Lung (tissue), 12 donors: ENCODE results near the gene IRX4. TPM values are rescaled to one million over a fixed set of nuclear protein-coding genes. Genes with fewer than 3 reads are reported as not detected.

Experiments used
- ATAC-seq: fragments of 200-7000 bp; cut with Tn5 transposase; one replicate; pipeline ENCODE4 v1.9.1; 2020; ENCODE audit warnings: moderate number of reproducible peaks; ENCODE audit not compliant: insufficient read depth, low FRiP score
- DNase-seq, 3 donors: peaks; one replicate each; pipeline ENCODE4 v3.0.0-alpha.2; 2013 to 2017
- H3K27ac ChIP-seq, 2 donors: one replicate each; pipeline ENCODE4 v1.5.1; 2013; ENCODE audit warnings: mild to moderate bottlenecking in 2 of 2, moderate library complexity in 2 of 2, control low read depth in 1 of 2, inconsistent platforms in 1 of 2, low read depth in 1 of 2, low read length in 1 of 2
- H3K27me3 ChIP-seq, 3 donors: one replicate each; pipeline ENCODE4 v1.5.1; 2013; ENCODE audit warnings: low read length in 2 of 3; ENCODE audit not compliant: control insufficient read depth in 3 of 3, insufficient read depth in 3 of 3
- H3K36me3 ChIP-seq, 4 donors: one replicate each; pipeline ENCODE4 v1.5.1; 2013; ENCODE audit warnings: low read length in 4 of 4, mild to moderate bottlenecking in 1 of 4, moderate library complexity in 1 of 4; ENCODE audit not compliant: control insufficient read depth in 4 of 4, insufficient read depth in 4 of 4
- H3K4me1 ChIP-seq, 5 donors: one replicate each; pipeline ENCODE4 v1.5.1; 2013; ENCODE audit warnings: low read length in 5 of 5, mild to moderate bottlenecking in 2 of 5, moderate library complexity in 1 of 5; ENCODE audit not compliant: control insufficient read depth in 5 of 5, insufficient read depth in 5 of 5
- H3K4me3 ChIP-seq: one replicate; pipeline ENCODE4 v1.5.1; 2013; ENCODE audit warnings: mild to moderate bottlenecking, control low read depth, moderate library complexity
- H3K9ac ChIP-seq, 2 donors: one replicate each; pipeline ENCODE4 v1.5.1; 2013; ENCODE audit warnings: low read length in 2 of 2, control low read depth in 1 of 2; ENCODE audit not compliant: insufficient read depth in 1 of 2
- H3K9me3 ChIP-seq, 4 donors: one replicate each; pipeline ENCODE4 v1.5.1; 2013; ENCODE audit warnings: low read length in 3 of 4, mild to moderate bottlenecking in 1 of 4, moderate library complexity in 1 of 4; ENCODE audit not compliant: control insufficient read depth in 4 of 4, insufficient read depth in 3 of 4
- CTCF ChIP-seq: IDR thresholded peaks from 2 replicates; pipeline ENCODE4 v1.5.1; 2012; ENCODE audit warnings: mild to moderate bottlenecking; ENCODE audit errors: control extremely low read depth, extremely low read depth
- WGBS, 2 donors: extraction: QIAGEN DNeasy Blood & Tissue Kit; methylation state at CpG; one replicate each; pipeline ENCODE4 v1.1.7; 2013; 5-methylcytosine and 5-hydroxymethylcytosine counted together
- polyA plus RNA-seq, 2 donors: library from polyadenylated mRNA; stranded (reverse); fragments of 200-250 nt; gene quantifications; one replicate each; pipeline ENCODE4 v1.2.1, GENCODE V29; 2013
- total RNA-seq, 2 donors: library from RNA; depleted of rRNA in 1 of 2; stranded (reverse); fragments of >200 nt in 1 of 2; gene quantifications; one replicate each; pipeline ENCODE4 v1.2.1, GENCODE V29; 2014 to 2021
- donor health status: control.
- donor health status: control.
- donor health status: Bipolar disorder and iron deficiency.
- donor health status: healthy.
- donor health status: DM: yes; HTN: yes; CAD: no.

Gene IRX4
- total and polyA plus RNA-seq, 4 donors = 0.02 TPM; not detected in 3

DNA sequence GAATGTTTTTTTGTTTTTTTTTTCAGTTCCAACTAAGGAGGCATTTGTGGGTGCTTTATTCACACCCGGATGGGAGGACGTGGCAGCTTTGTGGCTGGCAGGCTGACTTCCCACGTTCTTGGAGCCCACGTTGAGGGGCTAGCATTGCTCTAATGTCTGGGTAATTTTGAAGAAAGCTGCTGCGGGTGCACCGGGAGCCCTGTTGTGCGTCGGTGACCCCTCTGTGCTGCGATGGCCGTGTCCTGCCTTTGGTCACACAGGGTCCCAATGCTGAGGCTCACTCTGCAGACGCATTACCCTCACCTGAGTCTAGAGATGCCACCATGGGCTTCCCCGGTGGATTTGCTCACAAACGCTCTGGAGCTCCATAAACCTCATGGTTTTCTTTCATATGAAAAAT, 47.3 kb downstream of the IRX4 start:
- ATAC-seq = no peak
- no peak for DNase-seq
- Histone ChIP-seq H3K4me3 (no peak overlapping the region), H3K27ac (no peak overlapping the region), H3K9ac (no peak overlapping the region), H3K36me3 (no peaks in the 10 kb centered on the region), H3K4me1 (no peaks in the 10 kb centered on the region), H3K27me3 (peaks cover 0 to 33% (median 12%) of the 10 kb centered on the region in 3 donors), H3K9me3 (no peaks in the 10 kb centered on the region)
- WGBS, 2 donors = 77 to 85% methylated on average over 13 of the region's 13 CpGs
- no peak for TF ChIP-seq CTCF

- peaks cover 0 to 28% (median 12%) of the 10 kb centered on the region in 3 donors for H3K27me3 ChIP-seq
Measured at GRCh38 chr5:1834721-1835429, 47.9 kb downstream of the IRX4 start.

DNA sequence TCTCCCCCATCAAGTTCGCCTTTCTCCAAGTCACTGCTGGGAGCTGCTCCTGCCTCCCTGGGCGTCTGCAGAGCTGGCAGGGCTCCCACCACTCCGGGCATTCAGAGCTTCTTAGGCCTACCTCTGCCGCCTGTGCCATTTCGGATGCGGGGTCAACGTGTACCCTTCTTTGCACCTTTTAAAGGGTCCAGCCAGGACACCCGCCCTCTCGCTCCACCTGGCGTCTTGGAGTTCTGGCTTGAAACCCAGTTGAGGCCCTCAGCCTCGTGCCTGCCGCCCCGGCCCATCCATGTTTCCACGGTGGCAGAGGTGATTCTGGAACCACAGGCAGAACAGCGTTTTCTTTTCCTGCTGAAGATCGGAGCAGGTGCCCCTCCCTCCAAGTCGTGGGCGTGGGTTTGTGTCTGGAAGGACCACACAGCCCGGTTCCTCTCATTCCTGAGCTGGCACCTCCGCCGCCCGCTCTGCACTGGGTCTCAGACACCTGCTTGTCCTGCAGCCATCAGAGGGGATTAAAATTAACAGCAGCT, 48.6 kb downstream of the IRX4 start:
- H3K36me3 ChIP-seq = no peaks in the 10 kb centered on the region
- TF ChIP-seq CTCF = no peak
- H3K9ac ChIP-seq = no peak overlapping the region
- ATAC-seq = no peak
- no peak for DNase-seq
- no peaks in the 10 kb centered on the region for H3K4me1 ChIP-seq
- peaks cover 0 to 27% (median 11%) of the 10 kb centered on the region in 3 donors for H3K27me3 ChIP-seq
- H3K4me3 ChIP-seq = no peak overlapping the region
- no peak overlapping the region for H3K27ac ChIP-seq
- WGBS, 2 donors = 75 to 81% methylated on average over 21 to 22 of the region's 22 CpGs
- no peaks in the 10 kb centered on the region for H3K9me3 ChIP-seq

More at GRCh38 chr5:1834721-1835429, 47.9 kb downstream of the IRX4 start:
- no peak overlapping the region for H3K27ac ChIP-seq
- TF ChIP-seq CTCF = no peak
- DNase-seq (no peak), ATAC-seq (no peak)
- H3K9ac ChIP-seq = no peak overlapping the region
- no peaks in the 10 kb centered on the region for H3K36me3 ChIP-seq
- WGBS, 2 donors = 53 to 63% methylated on average over 21 of the region's 21 CpGs
- no peaks in the 10 kb centered on the region for H3K4me1 ChIP-seq
- no peaks in the 10 kb centered on the region for H3K9me3 ChIP-seq
- no peak overlapping the region for H3K4me3 ChIP-seq
